Endothelial cell (in vitro differentiated cells): ENCODE data around the gene ATG101. TPM values are rescaled to one million over a fixed set of nuclear protein-coding genes. Genes with fewer than 3 reads are reported as not detected.

Experiments used
- DNase-seq: peaks from one replicate; pipeline ENCODE4 v3.0.0; 2021; ENCODE audit warnings: low spot score
- H3K27ac Mint-ChIP-seq: one replicate; pipeline ENCODE4 v1.8.0; 2021; ENCODE audit warnings: mixed read lengths, inconsistent platforms; ENCODE audit not compliant: unreplicated experiment
- H3K27me3 Mint-ChIP-seq: one replicate; pipeline ENCODE4 v1.8.0; 2021; ENCODE audit warnings: mild to moderate bottlenecking, moderate library complexity, mixed read lengths, inconsistent platforms; ENCODE audit not compliant: unreplicated experiment
- H3K36me3 Mint-ChIP-seq: one replicate; pipeline ENCODE4 v1.8.0; 2021; ENCODE audit warnings: mild to moderate bottlenecking, low read depth, mixed read lengths, inconsistent platforms; ENCODE audit not compliant: unreplicated experiment
- H3K4me1 Mint-ChIP-seq: one replicate; pipeline ENCODE4 v1.8.0; 2021; ENCODE audit warnings: mild to moderate bottlenecking, mixed read lengths, inconsistent platforms; ENCODE audit not compliant: unreplicated experiment
- H3K4me3 Mint-ChIP-seq: one replicate; pipeline ENCODE4 v1.8.0; 2021; ENCODE audit warnings: mild to moderate bottlenecking, mixed read lengths, inconsistent platforms; ENCODE audit not compliant: unreplicated experiment
- H3K9me3 Mint-ChIP-seq: one replicate; pipeline ENCODE4 v1.8.0; 2021; ENCODE audit warnings: mixed read lengths, inconsistent platforms; ENCODE audit not compliant: unreplicated experiment
- CTCF ChIP-seq: fragments of 200-600 bp; sonication (generic); IDR thresholded peaks from one replicate; pipeline ENCODE4 v1.5.0; 2021; ENCODE audit warnings: antibody characterized with exemption; ENCODE audit not compliant: unreplicated experiment
- total RNA-seq: library from RNA; stranded (reverse); fragmentation: NEBNext Ultra II Directional; extraction: Animal tissue kit (Norgen Biotek cat#: 25700); gene quantifications from one replicate; pipeline ENCODE4 v1.2.1, GENCODE V29; 2021; ENCODE audit not compliant: unreplicated experiment

The ATG101 gene
- total RNA-seq, 1 donor from 2014 or later, result 30.6 TPM

- TF ChIP-seq CTCF, result no peak
- H3K4me3 Mint-ChIP-seq, result peak overlapping the region; percentile 51
- H3K36me3 Mint-ChIP-seq, result no peaks in the 10 kb centered on the region
- H3K27me3 Mint-ChIP-seq, result peaks cover 16% of the 10 kb centered on the region
- peaks cover 13% of the 10 kb centered on the region for H3K4me1 Mint-ChIP-seq
- no peaks in the 10 kb centered on the region for H3K9me3 Mint-ChIP-seq
- no peak for DNase-seq
- no peak overlapping the region for H3K27ac Mint-ChIP-seq
Observed at GRCh38 chr12:52041695-52042123, 28.1 kb upstream of the ATG101 start.

DNA sequence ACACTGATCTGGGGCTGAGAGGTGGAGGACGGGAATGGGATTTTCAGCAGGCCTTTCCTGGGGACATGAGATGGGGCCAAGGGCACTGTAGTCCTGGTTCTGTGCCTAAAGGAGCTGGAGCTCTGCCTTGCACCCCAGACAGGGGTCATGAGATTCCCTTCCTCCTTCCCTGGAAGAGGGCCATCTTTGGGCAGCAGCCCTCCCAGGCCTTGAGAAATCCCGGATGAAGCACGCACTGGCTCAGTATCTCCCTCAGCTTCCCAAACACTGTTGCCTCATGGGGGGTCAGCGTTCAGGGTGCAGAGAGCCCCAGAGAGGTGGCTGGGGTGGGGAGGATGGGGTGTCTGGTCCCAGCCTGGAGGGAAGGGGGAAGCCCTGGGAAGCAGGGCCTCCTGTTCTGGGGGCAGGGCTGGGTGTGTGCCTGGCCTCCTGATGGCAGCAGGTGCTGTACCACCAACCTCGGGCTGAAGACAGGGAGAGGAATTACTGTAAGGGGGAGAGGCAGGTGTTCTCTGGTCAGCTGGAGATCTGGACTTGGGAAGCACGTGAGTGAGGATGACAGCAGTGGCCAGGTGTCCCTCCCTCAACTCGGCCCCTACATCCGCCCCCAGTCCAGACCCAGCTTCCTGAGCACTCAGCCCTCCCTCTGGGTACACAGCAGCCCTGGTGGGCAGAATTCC, 26.9 kb upstream of the ATG101 start:
- H3K4me1 Mint-ChIP-seq, result peaks cover 13% of the 10 kb centered on the region
- no peak overlapping the region for H3K27ac Mint-ChIP-seq
- no peak overlapping the region for H3K4me3 Mint-ChIP-seq
- no peaks in the 10 kb centered on the region for H3K36me3 Mint-ChIP-seq
- peaks cover 14% of the 10 kb centered on the region for H3K27me3 Mint-ChIP-seq
- H3K9me3 Mint-ChIP-seq, result no peaks in the 10 kb centered on the region
- DNase-seq, result no peak
- no peak for TF ChIP-seq CTCF

- peaks cover 11% of the 10 kb centered on the region for H3K27me3 Mint-ChIP-seq
- H3K27ac Mint-ChIP-seq, result peak overlapping the region; percentile 57
- H3K4me1 Mint-ChIP-seq, result peaks cover 9% of the 10 kb centered on the region
- DNase-seq, result no peak
- no peak overlapping the region for H3K4me3 Mint-ChIP-seq
- H3K36me3 Mint-ChIP-seq, result no peaks in the 10 kb centered on the region
- TF ChIP-seq CTCF, result no peak
- no peaks in the 10 kb centered on the region for H3K9me3 Mint-ChIP-seq
Observed at GRCh38 chr12:52043386-52044212, 26.2 kb upstream of the ATG101 start.

- H3K4me3 Mint-ChIP-seq, result no peak overlapping the region
- peaks cover 11% of the 10 kb centered on the region for H3K27me3 Mint-ChIP-seq
- H3K36me3 Mint-ChIP-seq, result peaks cover 3% of the 10 kb centered on the region
- no peak for DNase-seq
- peaks cover 13% of the 10 kb centered on the region for H3K4me1 Mint-ChIP-seq
- peak overlapping the region; percentile 27 for H3K27ac Mint-ChIP-seq
- TF ChIP-seq CTCF, result no peak
- no peaks in the 10 kb centered on the region for H3K9me3 Mint-ChIP-seq
Observed at GRCh38 chr12:52044292-52044983, 25.3 kb upstream of the ATG101 start.
